ENCODE results near the gene GRID1.

Gene GRID1

GRCh38 chr10:85914720-85915119, 451.9 kb downstream of the GRID1 start:
- H3K4me3 ChIP-seq (ENCODE audit: insufficient read length, low read depth): no peak overlapping the region
- TF ChIP-seq YY1 (IDR thresholded peaks at IDR 0.05; ENCODE audit: insufficient read depth, insufficient read length): no peak
- TF ChIP-seq SUZ12 (IDR thresholded peaks at IDR 0.05; ENCODE audit: extremely low read depth, insufficient read depth, insufficient read length): no peak
- no peak for TF ChIP-seq ZNF274 (IDR thresholded peaks at IDR 0.05; ENCODE audit: low read depth, low read length)
- H3K9me3 ChIP-seq (ENCODE audit: insufficient read depth, low read length): no peaks in the 10 kb centered on the region
- no peaks in the 10 kb centered on the region for H3K27me3 ChIP-seq (ENCODE audit: insufficient read depth, insufficient read length)
- H3K9ac ChIP-seq (ENCODE audit: insufficient read length, low read depth): no peak overlapping the region
- H3K36me3 ChIP-seq (ENCODE audit: insufficient read depth, insufficient read length, low read length): no peaks in the 10 kb centered on the region
- no peaks in the 10 kb centered on the region for H3K4me1 ChIP-seq (ENCODE audit: insufficient read depth, insufficient read length)
- no peak for DNase-seq (ENCODE audit: low read depth, low spot score)

- DNase-seq (ENCODE audit: low read depth, low spot score): no peak
- TF ChIP-seq YY1 (IDR thresholded peaks at IDR 0.05; ENCODE audit: insufficient read depth, insufficient read length): no peak
- TF ChIP-seq ZNF274 (IDR thresholded peaks at IDR 0.05; ENCODE audit: low read depth, low read length): no peak
- no peak for TF ChIP-seq SUZ12 (IDR thresholded peaks at IDR 0.05; ENCODE audit: extremely low read depth, insufficient read depth, insufficient read length)
- H3K36me3 ChIP-seq (ENCODE audit: insufficient read depth, insufficient read length, low read length): no peaks in the 10 kb centered on the region
- H3K4me3 ChIP-seq (ENCODE audit: insufficient read length, low read depth): no peak overlapping the region
- no peaks in the 10 kb centered on the region for H3K9me3 ChIP-seq (ENCODE audit: insufficient read depth, low read length)
- no peaks in the 10 kb centered on the region for H3K27me3 ChIP-seq (ENCODE audit: insufficient read depth, insufficient read length)
- H3K9ac ChIP-seq (ENCODE audit: insufficient read length, low read depth): no peak overlapping the region
- H3K4me1 ChIP-seq (ENCODE audit: insufficient read depth, insufficient read length): no peaks in the 10 kb centered on the region
These were observed 458.1 kb downstream of the GRID1 start for GRCh38 chr10:85908462-85908861.

GRCh38 chr10:85902051-85902450, 464.5 kb downstream of the GRID1 start:
- no peak for DNase-seq (ENCODE audit: low read depth, low spot score)
- TF ChIP-seq YY1 (IDR thresholded peaks at IDR 0.05; ENCODE audit: insufficient read depth, insufficient read length): no peak
- TF ChIP-seq ZNF274 (IDR thresholded peaks at IDR 0.05; ENCODE audit: low read depth, low read length): no peak
- no peak for TF ChIP-seq SUZ12 (IDR thresholded peaks at IDR 0.05; ENCODE audit: extremely low read depth, insufficient read depth, insufficient read length)

GRCh38 chr10:85901599-85901998, 465.0 kb downstream of the GRID1 start:
- Histone ChIP-seq H3K4me1 (ENCODE audit: insufficient read depth, insufficient read length) (no peaks in the 10 kb centered on the region), H3K27me3 (ENCODE audit: insufficient read depth, insufficient read length) (no peaks in the 10 kb centered on the region), H3K36me3 (ENCODE audit: insufficient read depth, insufficient read length, low read length) (no peaks in the 10 kb centered on the region), H3K4me3 (ENCODE audit: insufficient read length, low read depth) (no peak overlapping the region), H3K9me3 (ENCODE audit: insufficient read depth, low read length) (no peaks in the 10 kb centered on the region), H3K9ac (ENCODE audit: insufficient read length, low read depth) (no peak overlapping the region)
- TF ChIP-seq YY1 (IDR thresholded peaks at IDR 0.05; ENCODE audit: insufficient read depth, insufficient read length): no peak
- no peak for TF ChIP-seq ZNF274 (IDR thresholded peaks at IDR 0.05; ENCODE audit: low read depth, low read length)
- no peak for TF ChIP-seq SUZ12 (IDR thresholded peaks at IDR 0.05; ENCODE audit: extremely low read depth, insufficient read depth, insufficient read length)
- DNase-seq (ENCODE audit: low read depth, low spot score): no peak

More at GRCh38 chr10:85902051-85902450, 464.5 kb downstream of the GRID1 start:
- Histone ChIP-seq H3K4me1 (ENCODE audit: insufficient read depth, insufficient read length) (no peaks in the 10 kb centered on the region), H3K9ac (ENCODE audit: insufficient read length, low read depth) (no peak overlapping the region), H3K9me3 (ENCODE audit: insufficient read depth, low read length) (no peaks in the 10 kb centered on the region), H3K4me3 (ENCODE audit: insufficient read length, low read depth) (no peak overlapping the region), H3K27me3 (ENCODE audit: insufficient read depth, insufficient read length) (no peaks in the 10 kb centered on the region), H3K36me3 (ENCODE audit: insufficient read depth, insufficient read length, low read length) (no peaks in the 10 kb centered on the region)

GRCh38 chr10:85900487-85900886, 466.1 kb downstream of the GRID1 start:
- Histone ChIP-seq H3K9me3 (ENCODE audit: insufficient read depth, low read length) (no peaks in the 10 kb centered on the region), H3K4me3 (ENCODE audit: insufficient read length, low read depth) (no peak overlapping the region), H3K36me3 (ENCODE audit: insufficient read depth, insufficient read length, low read length) (no peaks in the 10 kb centered on the region), H3K27me3 (ENCODE audit: insufficient read depth, insufficient read length) (no peaks in the 10 kb centered on the region), H3K4me1 (ENCODE audit: insufficient read depth, insufficient read length) (no peaks in the 10 kb centered on the region), H3K9ac (ENCODE audit: insufficient read length, low read depth) (no peak overlapping the region)
- DNase-seq (ENCODE audit: low read depth, low spot score): no peak
- no peak for TF ChIP-seq SUZ12 (IDR thresholded peaks at IDR 0.05; ENCODE audit: extremely low read depth, insufficient read depth, insufficient read length)
- no peak for TF ChIP-seq ZNF274 (IDR thresholded peaks at IDR 0.05; ENCODE audit: low read depth, low read length)

GRCh38 chr10:85900061-85900460, 466.5 kb downstream of the GRID1 start:
- no peak for DNase-seq (ENCODE audit: low read depth, low spot score)
- TF ChIP-seq ZNF274 (IDR thresholded peaks at IDR 0.05; ENCODE audit: low read depth, low read length) (no peak), YY1 (IDR thresholded peaks at IDR 0.05; ENCODE audit: insufficient read depth, insufficient read length) (no peak), SUZ12 (IDR thresholded peaks at IDR 0.05; ENCODE audit: extremely low read depth, insufficient read depth, insufficient read length) (no peak)
- Histone ChIP-seq H3K4me3 (ENCODE audit: insufficient read length, low read depth) (no peak overlapping the region), H3K9ac (ENCODE audit: insufficient read length, low read depth) (no peak overlapping the region), H3K36me3 (ENCODE audit: insufficient read depth, insufficient read length, low read length) (no peaks in the 10 kb centered on the region), H3K4me1 (ENCODE audit: insufficient read depth, insufficient read length) (no peaks in the 10 kb centered on the region), H3K9me3 (ENCODE audit: insufficient read depth, low read length) (no peaks in the 10 kb centered on the region), H3K27me3 (ENCODE audit: insufficient read depth, insufficient read length) (no peaks in the 10 kb centered on the region)

GRCh38 chr10:85891472-85891871, 475.1 kb downstream of the GRID1 start:
- H3K27me3 ChIP-seq (ENCODE audit: insufficient read depth, insufficient read length): no peaks in the 10 kb centered on the region
- no peaks in the 10 kb centered on the region for H3K36me3 ChIP-seq (ENCODE audit: insufficient read depth, insufficient read length, low read length)
- no peak for DNase-seq (ENCODE audit: low read depth, low spot score)
- H3K4me3 ChIP-seq (ENCODE audit: insufficient read length, low read depth): no peak overlapping the region
- H3K9ac ChIP-seq (ENCODE audit: insufficient read length, low read depth): no peak overlapping the region
- no peaks in the 10 kb centered on the region for H3K4me1 ChIP-seq (ENCODE audit: insufficient read depth, insufficient read length)
- H3K9me3 ChIP-seq (ENCODE audit: insufficient read depth, low read length): no peaks in the 10 kb centered on the region
- TF ChIP-seq ZNF274 (IDR thresholded peaks at IDR 0.05; ENCODE audit: low read depth, low read length) (no peak), SUZ12 (IDR thresholded peaks at IDR 0.05; ENCODE audit: extremely low read depth, insufficient read depth, insufficient read length) (no peak), YY1 (IDR thresholded peaks at IDR 0.05; ENCODE audit: insufficient read depth, insufficient read length) (no peak)

- no peak overlapping the region for H3K4me3 ChIP-seq (ENCODE audit: insufficient read length, low read depth)
- TF ChIP-seq YY1 (IDR thresholded peaks at IDR 0.05; ENCODE audit: insufficient read depth, insufficient read length) (no peak), ZNF274 (IDR thresholded peaks at IDR 0.05; ENCODE audit: low read depth, low read length) (no peak), SUZ12 (IDR thresholded peaks at IDR 0.05; ENCODE audit: extremely low read depth, insufficient read depth, insufficient read length) (no peak)
These were observed 478.0 kb downstream of the GRID1 start for GRCh38 chr10:85888559-85888958.

More at GRCh38 chr10:85888559-85888958, 478.0 kb downstream of the GRID1 start:
- Histone ChIP-seq H3K4me1 (ENCODE audit: insufficient read depth, insufficient read length) (no peaks in the 10 kb centered on the region), H3K27me3 (ENCODE audit: insufficient read depth, insufficient read length) (no peaks in the 10 kb centered on the region), H3K9me3 (ENCODE audit: insufficient read depth, low read length) (no peaks in the 10 kb centered on the region), H3K36me3 (ENCODE audit: insufficient read depth, insufficient read length, low read length) (no peaks in the 10 kb centered on the region), H3K9ac (ENCODE audit: insufficient read length, low read depth) (no peak overlapping the region)
- DNase-seq (ENCODE audit: low read depth, low spot score): no peak
